Activated CD8-positive, alpha-beta memory T cell treated with anti-CD3 and anti-CD28 coated beads, Interleukin-2, amount 50 U/mL, for 24 hours (primary cell): Measurements from ENCODE around the gene ELAVL1.

Experiments used
- DNase-seq: peaks from one replicate; pipeline ENCODE4 v3.0.0-alpha.2; 2020; ENCODE audit errors: extremely low read depth

The ELAVL1 gene

DNA sequence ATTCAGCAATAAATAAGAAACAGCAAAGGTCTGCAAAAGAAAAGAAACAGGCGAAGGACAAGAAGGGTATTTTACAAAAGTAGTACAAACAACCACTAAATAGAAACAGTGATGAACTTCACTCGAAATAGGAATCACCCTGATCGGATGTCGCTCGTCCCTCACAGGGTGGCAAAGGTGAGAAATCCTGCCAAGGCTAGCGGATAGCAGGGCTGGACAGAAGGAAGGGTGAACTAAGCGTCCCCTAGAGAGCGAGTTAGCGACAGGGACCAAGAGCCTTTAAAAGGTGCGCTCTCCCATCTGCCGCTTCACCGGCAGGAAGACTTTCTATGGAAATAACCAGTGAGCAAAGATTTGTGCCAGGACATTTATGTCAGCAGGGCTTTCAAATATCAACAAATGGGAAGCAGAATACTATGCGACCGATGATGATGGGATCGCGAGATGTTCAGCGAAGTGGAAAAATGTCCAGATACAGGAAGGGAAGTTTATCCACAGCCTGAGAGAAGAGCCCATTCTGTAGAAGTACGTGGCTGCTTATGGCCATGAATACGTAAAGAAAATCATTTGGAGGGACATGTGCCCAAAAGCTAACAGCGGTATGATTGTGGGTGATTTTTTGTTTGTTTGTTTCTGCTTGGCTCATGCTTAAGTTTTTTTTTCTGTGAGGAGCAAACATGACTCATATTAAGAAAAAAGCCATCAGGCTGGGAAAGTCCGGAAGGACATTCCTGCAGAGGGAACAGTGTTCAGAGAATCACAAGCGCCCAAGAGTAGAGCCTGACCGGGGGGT is 18.9 kb downstream of the ELAVL1 start:
- no peak for DNase-seq

DNA sequence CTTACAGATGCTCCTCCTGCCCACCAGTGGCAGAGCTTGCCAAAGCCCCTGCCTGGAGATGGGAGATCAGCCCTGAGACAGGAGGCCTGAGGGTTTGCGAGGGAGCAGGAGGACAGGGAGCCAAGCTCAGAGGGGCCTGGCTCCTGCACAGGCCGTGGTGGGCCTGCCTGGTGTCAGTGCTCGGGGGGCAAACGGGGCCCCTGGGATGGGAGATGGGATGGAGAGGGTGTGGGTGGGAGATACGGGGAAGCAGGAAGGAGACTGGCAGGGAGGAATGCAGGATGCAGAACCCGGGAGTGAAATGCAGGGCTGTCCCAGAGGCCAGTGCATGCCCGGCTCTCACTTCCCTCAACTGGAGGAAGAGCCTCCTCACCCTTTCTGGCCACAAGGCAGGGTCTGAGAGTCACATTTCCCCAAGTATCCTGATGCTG is 19.9 kb downstream of the ELAVL1 start:
- DNase-seq = no peak

- no peak for DNase-seq
Observed at GRCh38 chr19:7983995-7984837, 21.2 kb downstream of the ELAVL1 start.

- no peak for DNase-seq
Observed at GRCh38 chr19:7983286-7983950, 22.0 kb downstream of the ELAVL1 start.

DNA sequence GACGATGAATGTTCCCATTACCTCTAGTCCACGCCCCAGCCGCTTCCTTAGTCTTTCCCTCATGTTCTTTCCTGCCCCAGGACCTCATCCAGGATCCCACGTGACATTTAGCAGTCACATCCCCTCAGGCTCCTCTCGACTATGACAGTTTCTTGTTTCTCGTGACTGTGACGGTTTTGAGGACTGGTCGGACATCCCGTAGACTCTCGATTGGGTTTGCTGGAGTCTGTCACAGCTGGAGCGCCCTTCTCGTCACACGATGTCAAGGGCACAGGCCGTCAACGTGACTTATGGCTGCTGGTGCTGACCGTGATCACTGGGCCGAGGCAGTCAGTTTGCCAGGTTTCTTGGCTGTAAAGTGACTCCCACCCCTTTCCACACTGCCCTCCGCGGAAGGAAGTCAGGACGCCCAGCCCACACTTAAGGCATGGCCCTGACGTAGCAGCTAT is 22.8 kb downstream of the ELAVL1 start:
- DNase-seq = no peak

GRCh38 chr19:7982103-7982502 is 23.3 kb downstream of the ELAVL1 start:
- no peak for DNase-seq

DNA sequence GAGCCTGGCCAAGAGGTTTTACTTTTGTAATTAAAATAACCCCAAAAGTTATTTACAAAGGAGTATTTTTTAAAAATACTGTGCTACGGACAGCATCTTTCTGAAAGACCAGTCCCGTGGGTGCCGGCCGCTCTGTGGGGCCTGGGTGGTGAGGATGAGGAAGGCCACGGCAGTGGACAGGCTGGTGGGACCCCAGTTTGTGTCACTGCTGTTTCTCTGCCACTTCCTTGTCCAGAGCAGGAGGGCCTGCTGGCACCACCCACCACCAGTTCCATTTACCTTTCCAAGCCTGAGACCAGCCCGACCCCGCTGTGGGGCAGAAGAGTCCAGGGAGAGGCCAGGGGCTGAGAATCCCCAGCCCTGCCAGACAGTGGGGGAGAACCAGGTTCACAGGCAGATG is 23.8 kb downstream of the ELAVL1 start:
- no peak for DNase-seq

- no peak for DNase-seq
Observed at GRCh38 chr19:7981199-7981598, 24.2 kb downstream of the ELAVL1 start.

DNA sequence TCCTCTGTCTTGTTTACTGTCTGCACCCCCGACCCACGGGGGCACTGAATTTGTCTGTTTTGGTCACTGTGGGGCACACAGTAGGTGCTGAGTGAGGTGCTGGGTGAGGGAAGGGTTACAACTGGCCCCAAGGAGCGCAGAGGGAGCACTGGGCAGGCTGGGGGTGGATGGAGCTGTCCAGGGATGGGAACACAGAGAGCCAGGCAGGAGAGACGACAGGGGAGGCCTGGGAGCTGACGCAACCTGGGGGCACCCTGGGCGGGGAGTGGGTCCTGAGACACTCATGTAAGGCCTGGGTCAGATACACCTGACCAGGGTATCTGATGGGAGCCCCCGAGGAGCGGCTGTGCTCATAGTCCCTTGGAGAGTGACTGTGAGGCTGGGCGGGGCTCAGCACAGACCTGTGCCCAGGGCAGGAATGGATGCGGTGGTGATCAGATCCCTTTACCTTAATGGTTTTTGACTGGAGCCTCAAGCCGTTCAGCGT is 24.8 kb downstream of the ELAVL1 start:
- no peak for DNase-seq

GRCh38 chr19:7980168-7980567 is 25.3 kb downstream of the ELAVL1 start:
- DNase-seq = no peak

DNA sequence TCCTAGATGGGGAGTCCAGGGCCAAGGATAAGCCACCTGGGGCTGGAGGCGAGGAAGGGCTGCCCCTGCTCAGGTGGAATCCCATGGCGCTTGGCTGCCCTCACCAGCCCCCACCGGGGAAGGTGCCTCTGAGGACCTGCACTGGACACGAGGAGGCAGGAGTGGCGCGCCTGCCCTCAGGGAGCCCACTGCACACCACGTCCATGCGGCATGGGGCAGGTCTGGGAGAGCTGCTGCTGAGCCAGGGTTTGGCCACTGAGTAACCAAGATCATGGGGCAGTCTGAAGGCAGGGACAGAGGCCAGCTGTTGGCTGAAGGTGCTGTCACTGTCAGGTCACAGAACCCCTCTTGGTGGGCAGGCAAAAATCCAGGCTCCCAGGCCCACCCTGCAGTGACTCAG is 25.9 kb downstream of the ELAVL1 start:
- no peak for DNase-seq

DNA sequence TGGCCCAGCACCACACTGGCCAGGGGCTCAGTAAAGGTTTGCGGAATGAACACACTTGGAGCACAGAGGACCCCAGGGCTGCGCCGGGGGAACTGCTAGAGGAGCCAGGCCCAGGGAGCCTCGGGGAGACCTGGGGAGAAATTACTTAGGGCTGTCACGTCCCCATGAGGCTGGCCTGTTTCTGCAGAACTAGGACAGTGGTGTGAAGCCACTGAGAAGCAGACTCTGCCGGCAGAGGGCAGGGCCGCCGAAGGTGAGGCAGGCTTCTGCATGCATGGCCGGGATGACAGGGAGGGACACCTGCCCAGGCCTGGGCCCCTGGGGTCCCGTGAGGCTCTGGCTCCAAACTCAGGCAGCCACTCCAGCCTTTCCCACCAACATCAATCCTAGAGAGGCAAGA is 26.4 kb downstream of the ELAVL1 start:
- no peak for DNase-seq

DNA sequence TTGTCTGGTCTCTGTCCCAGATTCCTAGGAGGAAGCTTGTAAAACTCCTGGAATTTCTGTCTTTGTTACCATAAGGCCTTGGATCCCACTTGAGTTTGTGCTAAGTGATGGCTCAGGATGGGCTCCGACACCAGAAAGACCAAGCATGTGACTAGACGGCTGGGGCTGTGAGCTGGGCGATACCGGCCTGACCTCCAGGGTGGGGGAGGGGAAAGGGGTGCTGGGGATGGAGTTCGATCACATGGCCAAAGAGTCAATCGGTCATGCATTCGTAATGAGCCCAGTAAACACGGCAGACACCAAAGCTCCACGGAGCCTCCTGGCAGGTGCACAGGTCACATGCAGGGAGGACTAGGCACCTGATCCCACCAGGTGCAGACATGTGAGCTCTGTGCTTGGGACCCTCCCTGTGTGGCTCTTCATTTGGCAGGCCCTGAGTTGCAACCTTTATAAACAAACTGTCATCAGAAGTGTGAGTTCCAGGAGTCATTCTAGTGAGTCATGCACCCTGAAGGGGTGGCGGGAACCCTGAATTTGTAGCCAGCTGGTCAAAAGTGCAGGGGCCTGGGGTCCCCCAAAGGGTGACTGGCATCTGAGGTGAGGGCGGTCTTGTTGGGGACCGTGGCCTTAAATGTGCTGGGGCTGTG is 27.1 kb downstream of the ELAVL1 start:
- DNase-seq = no peak

DNA sequence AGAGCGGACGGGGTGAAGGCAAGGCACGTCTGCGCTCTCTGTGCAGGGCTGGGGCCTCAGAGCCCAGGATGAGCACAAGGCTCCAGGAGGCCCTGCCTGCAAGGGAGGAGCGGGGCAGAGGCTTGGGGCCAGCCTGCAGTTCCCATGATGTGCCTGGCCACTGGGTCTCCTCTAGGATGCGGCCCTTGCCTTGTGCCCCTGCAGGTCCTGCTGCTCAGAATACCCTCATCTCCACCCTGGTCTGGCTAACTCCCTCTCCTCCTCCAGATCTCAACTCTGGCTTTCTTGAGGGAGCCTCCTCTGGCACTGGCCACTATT is 27.8 kb downstream of the ELAVL1 start:
- DNase-seq = no peak

- DNase-seq = no peak
Observed at GRCh38 chr19:7977021-7977722, 28.3 kb downstream of the ELAVL1 start.

DNA sequence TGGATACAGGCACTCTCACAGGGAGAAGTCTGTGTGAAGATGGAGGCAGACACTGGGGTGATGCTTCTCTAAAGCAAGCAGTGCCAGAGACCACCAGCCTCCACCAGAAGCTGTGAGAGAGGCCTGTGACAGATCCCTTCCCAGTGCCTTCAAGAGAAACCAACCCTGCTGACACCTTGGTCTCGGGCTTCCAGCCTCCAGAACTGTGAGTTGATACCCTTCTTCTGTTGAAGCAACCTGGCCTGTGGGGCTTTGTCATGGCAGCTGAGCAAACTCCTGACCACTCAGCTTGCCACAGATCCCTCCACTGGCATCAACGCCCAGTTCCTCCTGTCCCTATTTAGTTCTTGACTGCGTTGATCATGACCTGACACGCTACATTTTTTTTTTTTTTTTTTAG is 29.0 kb downstream of the ELAVL1 start:
- no peak for DNase-seq

- DNase-seq = no peak
Observed at GRCh38 chr19:7975037-7975436, 30.4 kb downstream of the ELAVL1 start.

DNA sequence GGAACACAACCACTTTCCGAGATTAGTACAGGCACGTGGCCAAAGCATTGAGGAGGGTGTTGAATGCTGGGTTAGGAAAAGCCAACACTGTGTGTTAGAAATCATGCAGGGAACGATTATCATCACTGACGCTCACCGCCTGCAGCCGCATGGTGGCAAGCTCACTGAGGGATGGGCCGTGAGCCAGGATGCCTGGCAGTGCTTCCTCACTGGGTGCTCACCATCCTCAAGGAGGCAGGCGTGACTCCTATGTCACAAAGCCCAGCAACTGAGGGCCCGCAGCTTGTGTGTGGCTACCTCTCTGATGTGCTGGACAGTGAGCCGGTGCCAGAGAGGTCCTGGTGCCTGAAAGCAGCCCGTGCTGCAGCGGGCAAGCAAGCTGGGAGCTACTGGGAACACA is 31.6 kb downstream of the ELAVL1 start:
- DNase-seq = no peak

GRCh38 chr19:7971553-7972520 is 33.6 kb downstream of the ELAVL1 start:
- DNase-seq = no peak
